ENCODE data around the gene FMN1.

- TF ChIP-seq CTCF (IDR thresholded peaks at IDR 0.05 in 8 of 11, conservative IDR thresholded peaks at IDR 0.05 in 3 of 11) (no peak), POLR2AphosphoS5 (IDR thresholded peaks at IDR 0.05) (no peak), POLR2A (IDR thresholded peaks at IDR 0.05) (no peak)
These were observed 94.2 kb downstream of the FMN1 start for GRCh38 chr15:33100314-33100713.
